ENCODE results near the gene MGAT3. TPM values are rescaled to one million over a fixed set of nuclear protein-coding genes. Genes with fewer than 3 reads are reported as not detected.

The MGAT3 gene
- total and polyA plus RNA-seq, 2 donors (not counting 1 experiment from before 2014, with no cell fraction given), result 11.1 to 27.8 TPM

DNA sequence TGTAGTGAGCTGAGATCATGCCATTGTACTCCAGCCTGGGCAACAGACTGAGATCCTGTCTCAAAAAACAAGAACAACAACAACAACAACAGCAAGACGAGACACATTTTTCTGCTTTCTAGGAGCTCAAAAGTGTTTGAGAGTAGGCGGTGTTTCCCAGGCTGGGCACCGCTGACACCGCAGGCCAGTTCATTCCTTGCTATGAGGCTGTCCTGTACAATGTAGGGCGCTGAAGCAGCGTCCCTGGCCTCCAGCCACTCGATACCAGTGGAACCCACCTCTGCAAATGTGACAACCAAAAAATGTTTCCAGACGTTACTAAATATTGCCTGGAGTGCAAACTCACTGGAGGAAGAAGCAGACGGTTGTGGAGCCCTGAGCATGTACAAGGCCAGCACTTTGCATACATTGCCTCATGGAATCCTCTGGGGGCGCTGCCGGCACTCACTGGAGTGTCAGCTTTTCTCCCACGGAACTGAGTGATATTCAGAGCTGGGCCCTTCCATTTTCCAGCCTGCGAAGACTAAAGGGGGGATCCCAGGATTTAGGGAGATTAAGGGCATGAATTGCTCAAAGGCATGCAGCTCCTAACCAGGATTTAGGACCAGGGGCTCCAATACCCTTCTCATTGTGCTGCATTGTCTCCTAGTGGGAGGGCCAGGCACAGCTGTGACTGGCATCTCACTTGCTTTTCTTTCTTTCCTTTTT, 39.5 kb downstream of the MGAT3 start:
- no peaks in the 10 kb centered on the region for H3K9me3 ChIP-seq (ENCODE audit: control extremely low read depth in 1 of 3, control insufficient read depth in 2 of 3, insufficient read depth in 1 of 3, low read length in 2 of 3)
- H4K20me1 ChIP-seq (ENCODE audit: control insufficient read depth, insufficient read depth, low read length, poor library complexity, severe bottlenecking), result no peaks in the 10 kb centered on the region
- H3K4me2 ChIP-seq (replicated peaks; ENCODE audit: low read depth, low read length, poor library complexity, severe bottlenecking), result no peak overlapping the region
- H3K27ac ChIP-seq (ENCODE audit: low read length in 2 of 2), result no peak overlapping the region
- no peaks in the 10 kb centered on the region for H3K27me3 Mint-ChIP-seq
- no peaks in the 10 kb centered on the region for H3K36me3 ChIP-seq (replicated peaks in 1 of 2; ENCODE audit: control extremely low read depth in 1 of 2, control insufficient read depth in 1 of 2, extremely low read depth in 1 of 2, insufficient read depth in 2 of 2, low read length in 1 of 2)
- no peaks in the 10 kb centered on the region for H3K79me2 ChIP-seq (ENCODE audit: control insufficient read depth, insufficient read depth, low read length)
- peaks cover 4 to 7% of the 10 kb centered on the region in 2 donors for H3K4me1 ChIP-seq (ENCODE audit: control insufficient read depth in 2 of 2, insufficient read depth in 2 of 2, low read length in 2 of 2)
- H3K4me3 ChIP-seq (ENCODE audit: control extremely low read depth in 1 of 5, extremely low read depth in 1 of 5, insufficient read depth in 1 of 5, low read depth in 2 of 5, low read length in 4 of 5), result no peak overlapping the region
- peak; percentile 75 for ATAC-seq (ENCODE audit: low read depth)
- H3K4me3 Mint-ChIP-seq, result no peak overlapping the region
- H3K27ac Mint-ChIP-seq, result peak overlapping the region; percentile 70
- ChIA-PET CTCF (interaction anchor here (0.6 to 10.4 kb wide), 33 partner anchors 9 to 775 kb away, joined by 3 to 166 read pairs (median 5); partner anchors contain the start of genes ATF4 and TAB1), POLR2A (interaction anchor here (1.0 to 1.6 kb wide), 2 partner anchors 24 to 32 kb away, joined by 3 to 9 read pairs; no protein-coding TSS in a partner anchor)
- H3K4me1 Mint-ChIP-seq, result peaks cover 16% of the 10 kb centered on the region
- H3K9ac ChIP-seq (ENCODE audit: low read length), result no peak overlapping the region
- intact Hi-C loops (cut with micrococcal nuclease), result loop anchor here (1.0 kb wide), 2 partner anchors 18 to 540 kb away; no protein-coding TSS in a partner anchor
- 43% methylated on average over 13 of the region's 13 CpGs for WGBS (ENCODE audit: insufficient coverage)
- no peaks in the 10 kb centered on the region for H3K9me3 Mint-ChIP-seq (ENCODE audit: insufficient read depth)
- no peaks in the 10 kb centered on the region for H3K27me3 ChIP-seq (replicated peaks in 1 of 4; ENCODE audit: control extremely low read depth in 1 of 4, control insufficient read depth in 3 of 4, insufficient read depth in 4 of 4, low read length in 3 of 4)
- H2AFZ ChIP-seq (ENCODE audit: insufficient read depth, low read depth, low read length, poor library complexity, severe bottlenecking), result peak overlapping the region; percentile 30
- peak; percentile 62 for DNase-seq
- TF ChIP-seq CTCF (IDR thresholded peaks at IDR 0.05) (peak; percentile 73), EZH2 (IDR thresholded peaks at IDR 0.05; ENCODE audit: borderline replicate concordance, insufficient read depth, low read depth, low read length, poor library complexity, severe bottlenecking) (no peak)

- DNase-seq, result no peak
- TF ChIP-seq EZH2 (IDR thresholded peaks at IDR 0.05; ENCODE audit: borderline replicate concordance, insufficient read depth, low read depth, low read length, poor library complexity, severe bottlenecking) (no peak), CTCF (IDR thresholded peaks at IDR 0.05) (no peak)
- H3K36me3 ChIP-seq (replicated peaks in 1 of 2; ENCODE audit: control extremely low read depth in 1 of 2, control insufficient read depth in 1 of 2, extremely low read depth in 1 of 2, insufficient read depth in 2 of 2, low read length in 1 of 2), result no peaks in the 10 kb centered on the region
- Mint-ChIP-seq H3K27ac (no peak overlapping the region), H3K4me3 (no peak overlapping the region), H3K4me1 (peaks cover 20% of the 10 kb centered on the region), H3K9me3 (ENCODE audit: insufficient read depth) (no peaks in the 10 kb centered on the region), H3K27me3 (no peaks in the 10 kb centered on the region)
- no peak overlapping the region for H3K9ac ChIP-seq (ENCODE audit: low read length)
- ChIA-PET CTCF (interaction anchor here (0.6 to 10.4 kb wide), 10 partner anchors 15 to 1474 kb away, joined by 3 to 166 read pairs (median 8); partner anchors contain the start of gene TAB1), POLR2A (no interaction called here)
- no peaks in the 10 kb centered on the region for H3K9me3 ChIP-seq (ENCODE audit: control extremely low read depth in 1 of 3, control insufficient read depth in 2 of 3, insufficient read depth in 1 of 3, low read length in 2 of 3)
- H2AFZ ChIP-seq (ENCODE audit: insufficient read depth, low read depth, low read length, poor library complexity, severe bottlenecking), result no peak overlapping the region
- H3K4me3 ChIP-seq (ENCODE audit: control extremely low read depth in 1 of 5, extremely low read depth in 1 of 5, insufficient read depth in 1 of 5, low read depth in 2 of 5, low read length in 4 of 5), result no peak overlapping the region
- intact Hi-C loops (cut with micrococcal nuclease), result no loop called here
- WGBS (ENCODE audit: insufficient coverage), result 95% methylated on average over 8 of the region's 8 CpGs
- no peak for ATAC-seq (ENCODE audit: low read depth)
- H3K4me1 ChIP-seq (ENCODE audit: control insufficient read depth in 2 of 2, insufficient read depth in 2 of 2, low read length in 2 of 2), result peaks cover 7 to 12% of the 10 kb centered on the region in 2 donors
- H3K27me3 ChIP-seq (replicated peaks in 1 of 4; ENCODE audit: control extremely low read depth in 1 of 4, control insufficient read depth in 3 of 4, insufficient read depth in 4 of 4, low read length in 3 of 4), result no peaks in the 10 kb centered on the region
- no peak overlapping the region for H3K27ac ChIP-seq (ENCODE audit: low read length in 2 of 2)
- no peaks in the 10 kb centered on the region for H4K20me1 ChIP-seq (ENCODE audit: control insufficient read depth, insufficient read depth, low read length, poor library complexity, severe bottlenecking)
- H3K79me2 ChIP-seq (ENCODE audit: control insufficient read depth, insufficient read depth, low read length), result no peaks in the 10 kb centered on the region
- no peak overlapping the region for H3K4me2 ChIP-seq (replicated peaks; ENCODE audit: low read depth, low read length, poor library complexity, severe bottlenecking)
Observed at GRCh38 chr22:39497429-39497828, 40.6 kb downstream of the MGAT3 start.
